ENCODE data around the gene FNDC8.
"Not testable (repeated sequence)": the region's sequence is repeated elsewhere in the genome, so short reads cannot be mapped to it uniquely, and the experiment has no call there.

Gene FNDC8

DNA sequence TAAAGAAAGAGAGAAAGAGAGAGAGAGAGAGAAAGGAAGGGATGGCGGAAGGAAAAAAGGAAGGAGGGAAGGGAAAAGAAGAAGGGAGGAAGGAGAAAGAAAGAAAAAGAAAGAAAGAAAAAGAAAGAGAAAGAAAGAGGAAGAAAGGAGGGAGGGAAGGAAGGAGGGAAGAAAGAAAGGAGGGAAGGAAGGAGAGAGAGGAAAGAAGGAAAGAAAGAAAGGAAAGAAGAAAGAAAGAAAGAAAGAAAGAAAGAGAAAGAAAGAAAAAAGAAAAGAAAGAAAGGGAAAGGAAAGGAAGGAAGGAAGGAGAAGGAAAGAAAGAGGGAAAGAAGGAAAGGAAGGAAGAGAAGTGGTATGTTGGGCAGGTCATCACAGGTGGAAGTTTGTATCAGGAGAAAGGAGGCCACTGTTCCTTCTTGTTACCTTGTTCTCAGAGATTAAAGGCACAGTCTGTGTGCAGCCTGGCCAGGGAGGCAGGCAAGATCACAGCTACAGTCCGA, 53.5 kb downstream of the FNDC8 start:
- DNase-seq = no peak

DNA sequence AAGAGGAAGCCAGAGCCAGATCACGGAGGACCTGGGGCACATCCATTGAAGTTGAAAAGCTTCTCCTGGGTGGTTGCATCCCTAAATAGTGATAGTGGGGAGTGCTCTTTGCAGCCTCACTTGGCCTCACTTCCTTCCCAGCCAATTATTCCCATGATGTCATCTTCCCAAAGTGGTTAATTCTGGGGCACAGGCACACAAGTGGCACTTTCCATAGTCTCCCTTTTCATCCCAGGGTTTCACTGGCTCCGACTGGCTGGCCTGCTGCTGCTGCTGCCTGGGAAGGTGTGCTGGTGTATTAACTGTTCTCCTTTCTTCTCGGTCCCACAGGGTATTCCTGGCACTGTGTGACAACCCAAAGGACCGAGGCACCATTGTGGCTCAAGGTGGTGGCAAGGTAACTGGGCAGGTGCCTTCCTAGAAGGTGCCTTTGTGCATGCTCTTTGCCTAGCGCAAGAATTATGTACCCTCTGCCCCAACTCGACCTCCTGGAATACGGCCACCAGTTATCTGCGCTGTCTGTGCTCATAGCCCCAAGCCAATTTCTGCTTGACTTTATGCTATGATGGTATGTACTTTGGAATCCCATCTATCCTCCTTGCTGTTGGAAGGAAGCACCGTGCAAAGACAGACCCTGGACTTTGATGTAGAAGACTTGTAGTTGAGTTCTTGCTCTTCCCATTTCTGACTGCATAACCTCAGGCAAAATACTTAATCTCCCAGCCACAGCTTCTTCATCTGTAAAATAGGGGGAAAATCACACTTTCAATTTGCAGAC, 54.4 kb downstream of the FNDC8 start:
- DNase-seq = no peak

DNA sequence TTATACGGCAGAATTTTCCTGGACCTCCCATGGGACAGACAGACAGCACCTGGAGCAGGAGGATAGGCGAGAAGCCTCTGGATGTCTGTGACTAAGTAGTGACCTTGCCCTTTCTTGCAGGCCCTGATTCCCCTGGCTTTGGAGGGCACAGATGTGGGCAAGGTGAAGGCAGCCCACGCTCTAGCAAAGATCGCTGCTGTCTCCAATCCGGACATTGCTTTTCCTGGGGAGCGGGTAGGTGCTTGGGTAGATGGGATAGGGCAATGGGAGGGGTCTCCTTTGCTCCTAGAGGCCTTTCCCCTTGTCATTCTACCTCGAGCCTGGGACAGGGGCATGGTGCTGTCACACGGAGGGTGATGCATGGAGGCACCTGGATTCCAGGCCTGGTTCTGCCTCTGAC, 55.5 kb downstream of the FNDC8 start:
- no peak for DNase-seq

DNA sequence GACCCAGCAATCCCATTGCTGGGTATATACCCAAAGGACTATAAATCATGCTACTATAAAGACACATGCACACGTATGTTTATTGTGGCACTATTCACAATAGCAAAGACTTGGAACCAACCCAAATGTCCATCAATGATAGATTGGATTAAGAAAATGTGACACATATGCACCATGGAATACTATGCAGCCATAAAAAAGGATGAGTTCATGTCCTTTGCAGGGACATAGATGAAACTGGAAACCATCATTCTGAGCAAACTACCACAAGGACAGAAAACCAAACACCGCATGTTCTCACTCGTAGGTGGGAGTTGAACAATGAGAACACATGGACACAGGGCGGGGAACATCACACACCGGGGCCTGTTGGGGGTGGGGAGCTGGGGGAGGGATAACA, 58.0 kb downstream of the FNDC8 start:
- not testable (repeated sequence) for DNase-seq

Data from COR-L47 (cell line).